Fibroblast of skin of right quadriceps (primary cell): ENCODE results near the gene PARP12.
A peak's percentile ranks its signal among the peaks of the same experiment; 100 is the strongest.

Experiments used
- DNase-seq: peaks from one replicate; pipeline ENCODE4 v3.0.0-alpha.2; 2013

The PARP12 gene

GRCh38 chr7:140058517-140058916 lies 4.2 kb downstream of the PARP12 start:
- DNase-seq = no peak

GRCh38 chr7:140057143-140057535 lies 5.6 kb downstream of the PARP12 start:
- DNase-seq = no peak

DNA sequence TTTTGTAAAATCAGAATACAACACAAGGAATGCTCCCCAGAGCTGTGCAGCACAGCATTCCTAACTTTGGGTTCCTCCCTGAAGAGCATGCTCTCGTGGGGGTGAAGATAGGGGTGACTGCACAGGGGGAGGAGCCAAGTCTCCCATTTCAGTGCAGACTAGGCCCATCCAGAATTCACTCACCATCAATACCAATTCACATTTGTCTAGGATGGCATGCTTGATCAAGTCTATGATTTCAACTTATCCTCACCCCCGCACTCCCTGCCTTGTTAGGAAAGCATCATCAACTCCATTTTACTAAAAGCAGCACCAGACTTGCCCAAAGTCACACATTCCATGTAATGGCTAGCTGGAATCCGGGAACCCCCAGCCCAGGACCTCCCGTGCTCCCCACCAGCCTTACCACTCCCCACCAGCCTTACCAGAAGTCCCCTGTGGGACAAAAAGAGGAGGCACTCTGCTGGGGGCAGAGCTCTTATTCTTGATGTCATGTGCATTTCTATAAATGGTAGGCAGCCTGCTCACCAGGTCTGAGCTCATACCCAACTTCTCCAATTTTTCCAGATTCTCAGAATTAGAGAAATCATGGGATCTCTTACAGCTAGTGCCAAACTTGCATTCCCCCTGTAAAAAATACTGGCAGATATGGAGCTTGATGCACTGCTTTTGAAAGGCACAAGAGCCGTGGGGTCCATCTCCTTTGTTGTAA lies 6.2 kb downstream of the PARP12 start:
- no peak for DNase-seq

GRCh38 chr7:140055833-140056232 lies 6.9 kb downstream of the PARP12 start:
- no peak for DNase-seq

- no peak for DNase-seq
Observed at GRCh38 chr7:140054751-140055150, 8.0 kb downstream of the PARP12 start.

DNA sequence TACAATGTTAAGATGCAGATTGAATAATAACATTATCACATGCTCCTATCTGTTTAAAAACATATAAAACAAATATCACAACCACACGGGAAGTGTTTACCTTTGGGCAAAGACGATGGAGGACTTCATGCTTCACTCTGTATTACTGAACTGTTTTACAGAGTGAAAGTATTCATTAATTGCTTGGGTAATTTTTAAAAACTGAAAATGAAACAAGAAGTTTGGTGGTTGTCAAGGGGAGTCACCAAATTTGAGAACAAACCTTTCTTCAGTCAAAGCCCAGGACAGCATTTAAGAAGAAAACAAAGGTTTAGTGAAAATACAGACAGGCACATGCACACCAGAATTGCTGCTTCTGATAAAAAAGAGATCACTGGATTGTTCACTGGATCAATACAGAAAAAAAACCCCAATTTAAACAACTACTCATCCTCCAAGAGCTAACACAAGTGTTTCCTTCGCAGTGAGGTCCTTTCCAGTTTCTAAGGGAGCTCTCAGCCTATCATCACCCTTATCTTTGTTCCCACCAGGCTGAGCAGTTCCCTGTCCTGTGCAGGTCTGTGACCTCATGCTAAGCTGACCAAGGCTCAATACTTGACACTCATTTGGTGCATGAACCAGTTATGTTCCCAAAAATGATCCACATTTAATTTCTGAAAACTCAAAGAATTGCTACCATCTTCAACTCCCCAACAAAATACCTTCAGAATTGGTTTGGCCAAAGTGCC lies 8.8 kb downstream of the PARP12 start:
- DNase-seq = no peak

DNA sequence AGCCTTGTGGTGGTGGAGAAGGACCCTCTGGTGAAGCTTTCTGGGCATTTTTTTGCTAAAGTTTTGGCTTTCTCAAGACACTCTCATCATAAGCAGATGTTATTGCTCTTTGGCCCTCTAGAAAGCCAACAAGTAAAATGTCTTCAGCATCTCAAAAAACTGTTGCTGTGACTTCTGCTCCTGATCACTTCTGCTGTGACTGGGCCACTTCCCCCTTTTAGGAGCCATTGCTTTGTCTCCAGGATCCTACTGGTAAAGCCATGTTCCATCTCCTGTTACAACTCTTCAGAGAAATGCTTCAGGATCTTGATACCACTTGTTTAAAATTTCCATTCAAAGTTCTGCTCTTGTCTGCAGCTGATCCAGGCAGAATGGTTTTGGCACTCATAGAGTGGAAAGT lies 10.9 kb downstream of the PARP12 start:
- no peak for DNase-seq

DNA sequence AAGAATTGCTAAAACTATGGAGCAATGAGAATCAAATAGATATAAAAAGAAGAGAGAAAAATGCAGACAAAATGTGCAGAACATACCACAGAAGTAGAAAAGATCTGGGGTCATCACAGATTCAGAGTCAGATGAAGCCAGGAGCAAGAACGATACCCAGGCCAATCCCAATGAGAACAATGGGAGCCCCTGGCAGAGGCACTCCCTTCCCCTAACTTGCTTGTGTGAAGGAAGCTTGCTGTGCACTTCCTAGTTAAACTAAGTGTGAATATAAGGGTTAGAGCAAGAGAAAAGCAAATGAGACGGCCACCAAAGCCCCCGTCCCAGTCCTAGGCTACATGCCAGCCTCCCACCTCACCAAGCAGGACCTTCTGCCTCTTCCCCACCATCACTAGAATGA lies 12.7 kb downstream of the PARP12 start:
- DNase-seq = no peak

DNA sequence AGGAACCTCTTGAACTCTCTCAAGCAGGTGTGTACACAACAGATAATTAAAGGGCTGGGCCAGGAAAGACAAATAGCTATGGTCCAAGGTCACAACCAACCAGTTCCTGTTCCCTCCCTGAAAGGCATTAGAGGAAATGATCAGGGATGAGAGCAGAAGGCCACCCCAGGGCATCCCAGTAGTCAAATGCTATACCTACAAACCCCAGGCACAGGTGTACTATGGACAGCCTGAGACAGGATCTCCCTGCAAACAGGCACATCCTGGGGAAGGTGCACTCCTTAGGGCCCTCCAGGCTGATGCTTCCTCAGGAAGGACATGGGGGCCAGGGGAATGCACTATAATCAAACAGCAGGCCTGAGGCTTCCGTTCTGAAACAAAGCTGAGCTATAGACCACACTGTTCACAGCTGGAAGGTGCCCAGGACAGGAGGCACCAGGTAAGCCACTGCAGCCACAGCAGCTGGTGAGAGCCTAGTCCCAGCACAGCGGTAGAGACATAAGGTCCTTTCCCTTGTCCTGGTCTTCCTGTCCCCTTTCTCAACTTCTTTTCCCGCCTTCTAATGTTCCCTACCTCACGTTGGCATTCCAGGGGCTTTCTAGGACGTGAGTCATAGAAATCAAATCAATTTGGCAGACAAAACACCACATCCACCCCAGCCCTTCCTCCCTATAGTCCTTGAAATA lies 13.3 kb downstream of the PARP12 start:
- no peak for DNase-seq

- DNase-seq = no peak
Observed at GRCh38 chr7:140048989-140049338, 13.8 kb downstream of the PARP12 start.

DNA sequence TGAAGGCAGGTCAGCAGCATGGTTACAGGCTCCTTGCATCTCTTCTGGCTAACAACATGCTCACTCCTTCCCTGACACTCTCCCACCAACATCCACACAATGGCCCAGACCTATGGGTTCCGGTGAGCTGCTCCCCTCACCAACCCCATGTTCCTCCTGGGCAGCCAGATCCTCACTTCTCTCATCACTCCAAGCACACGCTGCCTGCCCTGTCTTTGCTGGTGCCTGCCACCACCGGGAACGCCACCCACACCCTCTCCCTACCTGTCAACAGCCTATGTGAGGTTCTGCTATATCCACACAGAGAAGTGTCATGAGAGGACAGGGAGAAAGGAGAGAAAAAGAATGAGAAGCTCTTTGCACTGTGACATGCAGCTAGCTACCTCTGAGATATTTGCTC lies 14.6 kb downstream of the PARP12 start:
- no peak for DNase-seq

GRCh38 chr7:140047197-140047596 lies 15.6 kb downstream of the PARP12 start:
- no peak for DNase-seq

- DNase-seq = no peak
Observed at GRCh38 chr7:140045697-140046096, 17.1 kb downstream of the PARP12 start.

- no peak for DNase-seq
Observed at GRCh38 chr7:140044251-140044650, 18.5 kb downstream of the PARP12 start.

GRCh38 chr7:140042386-140042670 lies 20.4 kb downstream of the PARP12 start:
- no peak for DNase-seq

DNA sequence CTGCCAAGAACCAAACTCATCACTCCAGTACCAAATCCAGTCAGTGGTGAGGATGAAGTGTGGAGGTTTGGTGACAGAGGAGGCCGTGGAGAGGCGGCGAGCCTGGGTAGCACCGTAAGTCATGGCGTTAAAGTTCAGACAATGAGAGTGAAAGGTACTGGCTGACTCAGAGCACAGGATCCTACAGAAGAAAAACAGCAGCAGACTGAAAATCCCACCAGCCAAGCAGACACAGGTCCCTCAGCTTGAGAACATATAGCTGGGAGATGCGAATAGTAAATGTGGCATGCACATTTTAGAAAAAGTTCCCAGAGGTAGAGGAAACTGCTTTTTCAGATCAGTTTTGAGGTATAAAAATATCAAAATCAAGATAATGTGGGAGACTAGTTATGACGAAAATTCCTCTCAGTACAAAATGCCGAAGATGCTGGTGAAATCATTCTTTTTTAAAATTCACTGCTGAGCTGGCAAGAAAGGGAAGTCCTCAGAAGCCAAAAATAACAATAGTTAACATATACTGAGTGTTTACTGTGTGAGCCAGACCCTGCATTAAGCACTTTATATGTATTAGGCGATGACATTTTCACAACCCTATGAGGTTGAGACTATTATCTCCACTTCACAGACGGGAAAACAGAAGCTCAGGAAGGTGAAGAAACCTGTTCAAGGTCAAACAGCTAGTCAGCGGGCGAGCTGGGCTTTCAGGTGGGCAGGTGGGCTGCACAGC lies 20.9 kb downstream of the PARP12 start:
- peak; percentile 63 for DNase-seq

DNA sequence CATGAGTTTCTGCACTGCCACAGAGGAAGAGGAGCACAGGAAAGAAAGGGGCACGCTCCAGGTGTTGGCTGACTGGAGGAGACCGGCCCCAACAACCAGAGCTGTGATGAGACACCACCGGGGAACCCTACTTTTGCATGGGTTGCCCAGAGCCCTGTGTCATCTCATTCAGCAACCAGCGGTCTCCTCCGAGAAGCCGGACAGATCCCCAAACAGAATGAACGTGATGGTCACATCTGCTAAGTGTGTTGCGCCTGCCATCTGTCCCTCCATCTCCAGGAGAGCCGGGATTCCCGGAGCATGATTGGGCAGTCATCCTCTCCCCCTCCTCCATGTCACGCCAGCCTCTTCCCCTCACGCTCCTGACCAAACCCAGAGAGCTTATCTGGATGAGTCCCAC lies 22.9 kb downstream of the PARP12 start:
- no peak for DNase-seq

DNA sequence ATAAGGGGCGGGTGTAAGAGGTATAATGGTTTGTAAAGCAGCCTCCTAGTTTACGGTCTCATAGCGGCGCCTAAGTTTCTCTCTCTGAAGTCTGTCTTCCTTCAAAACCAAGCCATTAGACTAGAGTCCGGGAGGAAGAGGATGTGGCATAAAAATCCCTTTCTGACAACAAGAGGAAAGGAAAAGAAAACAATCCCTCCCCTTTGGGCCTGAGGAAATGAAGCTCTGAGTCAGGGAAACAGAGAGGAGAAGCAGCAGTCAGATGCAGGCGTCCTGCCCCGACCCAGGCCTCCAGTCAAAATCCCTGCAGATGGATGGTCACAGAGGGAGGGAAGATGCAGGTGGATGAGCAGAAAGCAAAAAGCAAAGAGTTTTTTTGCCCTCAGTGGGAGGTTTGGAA lies 23.7 kb downstream of the PARP12 start:
- DNase-seq = no peak

DNA sequence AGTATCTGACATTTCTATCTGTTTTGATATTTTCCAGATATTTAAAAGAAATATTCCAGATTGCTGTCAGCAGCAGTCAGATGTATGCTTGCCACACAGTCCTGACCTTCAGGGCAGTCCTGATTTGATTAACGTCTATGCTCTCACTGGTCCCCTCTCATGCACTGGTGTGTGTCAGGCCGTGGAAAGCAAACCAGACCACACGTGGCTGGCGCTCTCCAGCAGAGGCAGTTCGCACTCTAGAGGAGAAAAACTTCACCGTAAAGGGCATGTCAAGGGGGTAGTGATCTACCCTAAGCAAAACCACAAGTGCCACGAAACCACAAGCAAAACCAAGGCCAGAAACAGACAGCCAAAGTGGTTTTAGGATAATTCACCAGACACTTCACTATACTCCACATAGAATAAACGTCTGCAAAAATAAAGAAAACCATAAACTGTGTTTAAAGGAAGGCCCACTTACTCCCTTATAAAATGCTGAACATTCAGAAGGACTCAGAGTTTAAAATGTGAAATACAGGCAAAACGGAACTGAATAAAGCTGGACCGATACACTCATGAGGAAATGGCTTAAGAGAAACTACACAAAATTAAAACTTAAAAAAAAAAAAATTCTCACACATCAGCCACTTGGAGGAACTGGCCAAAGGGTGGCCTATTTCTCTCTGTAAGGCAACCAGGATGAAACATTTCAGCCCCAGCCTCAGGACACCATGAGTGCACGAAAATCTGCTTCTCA lies 26.4 kb downstream of the PARP12 start:
- peak; percentile 35 for DNase-seq

- DNase-seq = peak; percentile 82
Observed at GRCh38 chr7:140035400-140036223, 27.1 kb downstream of the PARP12 start.

DNA sequence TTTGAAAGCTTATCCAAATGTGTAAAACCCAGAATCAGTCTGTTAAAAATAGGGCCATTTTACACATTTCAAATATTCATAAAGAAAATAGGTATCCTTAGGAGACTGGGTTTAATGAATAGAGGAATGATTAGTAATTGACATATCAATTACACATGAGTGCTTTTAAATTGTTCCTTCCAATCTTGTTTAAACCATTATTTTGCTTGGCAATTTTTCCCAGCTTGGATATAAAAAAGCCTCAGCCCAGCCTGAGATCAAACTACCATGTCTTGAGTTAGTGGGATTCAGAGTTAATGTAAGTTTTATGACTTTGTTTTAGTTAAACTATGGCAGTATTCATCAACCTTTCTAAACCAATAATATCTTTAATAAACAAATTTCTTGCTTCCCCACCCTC lies 28.3 kb downstream of the PARP12 start:
- DNase-seq = no peak

- no peak for DNase-seq
Observed at GRCh38 chr7:140033779-140034363, 28.9 kb downstream of the PARP12 start.
